Measurements from ENCODE around the gene IFT25. TPM values are rescaled to one million over a fixed set of nuclear protein-coding genes. Genes with fewer than 3 reads are reported as not detected.
A peak's percentile ranks its signal among the peaks of the same experiment; 100 is the strongest.
"Not testable (repeated sequence)": the region's sequence is repeated elsewhere in the genome, so short reads cannot be mapped to it uniquely, and the experiment has no call there.

IFT25 gene
- total and polyA plus RNA-seq, 2 donors from 2014 or later, result 29.9 to 36.7 TPM

DNA sequence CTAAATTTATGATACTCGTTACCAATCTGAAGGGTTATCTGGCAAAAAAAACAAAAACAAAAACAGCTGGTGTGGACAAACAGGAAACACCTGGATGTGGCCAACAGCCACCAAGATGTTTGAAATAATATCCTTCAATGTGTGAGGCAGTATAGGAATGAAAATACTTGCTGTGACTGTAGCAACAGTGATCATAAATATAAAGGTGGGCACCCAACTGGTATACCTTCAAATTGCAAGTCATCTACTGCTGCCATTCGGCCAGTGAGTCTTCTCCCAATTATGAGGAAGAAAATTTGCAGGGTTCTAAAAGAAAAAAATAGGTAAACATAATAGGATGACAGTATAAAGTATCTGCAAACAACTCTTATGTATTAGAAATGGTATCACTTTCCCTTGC lies 56.8 kb downstream of the IFT25 start:
- H3K36me3 ChIP-seq (ENCODE audit: control insufficient read depth in 2 of 3, insufficient read depth in 3 of 3, low read length in 3 of 3), result peaks cover 0 to 5% (median 2%) of the 10 kb centered on the region in 3 donors
- no peak for FAIRE-seq
- peak overlapping the region in 1 of 3 donors; percentile 88 for H3K9ac ChIP-seq (ENCODE audit: low read length in 3 of 3)
- intact Hi-C loops (cut with DNase I), result no loop called here
- H3K4me3 ChIP-seq (ENCODE audit: low read length in 3 of 3), result peak overlapping the region in 2 of 3 donors; percentile 89 to 96
- peaks cover 3 to 11% (median 6%) of the 10 kb centered on the region in 3 donors for H3K4me1 ChIP-seq (ENCODE audit: control insufficient read depth in 2 of 3, insufficient read depth in 2 of 3, low read depth in 1 of 3, low read length in 3 of 3)
- H3K9me3 ChIP-seq (ENCODE audit: control insufficient read depth in 2 of 3, insufficient read depth in 1 of 3, low read length in 3 of 3), result no peaks in the 10 kb centered on the region
- no peak overlapping the region for H3K27ac ChIP-seq (ENCODE audit: low read depth in 2 of 2, low read length in 2 of 2)
- TF ChIP-seq, protein P1, sequence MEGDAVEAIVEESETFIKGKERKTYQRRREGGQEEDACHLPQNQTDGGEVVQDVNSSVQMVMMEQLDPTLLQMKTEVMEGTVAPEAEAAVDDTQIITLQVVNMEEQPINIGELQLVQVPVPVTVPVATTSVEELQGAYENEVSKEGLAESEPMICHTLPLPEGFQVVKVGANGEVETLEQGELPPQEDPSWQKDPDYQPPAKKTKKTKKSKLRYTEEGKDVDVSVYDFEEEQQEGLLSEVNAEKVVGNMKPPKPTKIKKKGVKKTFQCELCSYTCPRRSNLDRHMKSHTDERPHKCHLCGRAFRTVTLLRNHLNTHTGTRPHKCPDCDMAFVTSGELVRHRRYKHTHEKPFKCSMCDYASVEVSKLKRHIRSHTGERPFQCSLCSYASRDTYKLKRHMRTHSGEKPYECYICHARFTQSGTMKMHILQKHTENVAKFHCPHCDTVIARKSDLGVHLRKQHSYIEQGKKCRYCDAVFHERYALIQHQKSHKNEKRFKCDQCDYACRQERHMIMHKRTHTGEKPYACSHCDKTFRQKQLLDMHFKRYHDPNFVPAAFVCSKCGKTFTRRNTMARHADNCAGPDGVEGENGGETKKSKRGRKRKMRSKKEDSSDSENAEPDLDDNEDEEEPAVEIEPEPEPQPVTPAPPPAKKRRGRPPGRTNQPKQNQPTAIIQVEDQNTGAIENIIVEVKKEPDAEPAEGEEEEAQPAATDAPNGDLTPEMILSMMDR (IDR thresholded peaks at IDR 0.05; ENCODE audit: borderline replicate concordance, extremely low read depth, insufficient read depth), result no peak
- no peak for DNase-seq
- H3K27me3 ChIP-seq (ENCODE audit: control insufficient read depth, insufficient read depth, low read length), result no peaks in the 10 kb centered on the region

DNA sequence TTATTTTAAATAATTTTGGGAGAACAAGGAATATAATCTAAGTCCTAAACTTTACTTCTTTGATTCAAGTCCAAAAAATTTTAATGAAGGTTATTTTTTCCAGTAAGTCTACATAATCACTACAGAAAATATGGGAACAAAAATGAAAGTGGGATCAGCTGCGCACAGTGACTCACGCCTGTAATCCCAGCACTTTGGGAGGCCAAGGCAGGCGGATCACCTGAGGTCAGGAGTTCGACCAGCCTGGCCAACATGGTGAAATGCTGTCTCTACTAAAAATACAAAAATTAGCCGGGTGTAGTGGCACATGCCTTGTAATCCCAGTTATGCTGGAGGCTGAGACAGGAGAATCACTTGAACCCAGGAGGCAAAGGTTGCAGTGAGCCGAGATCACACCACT lies 61.9 kb downstream of the IFT25 start:
- H3K4me3 ChIP-seq (ENCODE audit: low read length in 3 of 3); FAIRE-seq; H3K27me3 ChIP-seq (ENCODE audit: control insufficient read depth, insufficient read depth, low read length); DNase-seq; intact Hi-C loops (cut with DNase I); H3K9ac ChIP-seq (ENCODE audit: low read length in 3 of 3); H3K9me3 ChIP-seq (ENCODE audit: control insufficient read depth in 2 of 3, insufficient read depth in 1 of 3, low read length in 3 of 3); H3K4me1 ChIP-seq (ENCODE audit: control insufficient read depth in 2 of 3, insufficient read depth in 2 of 3, low read depth in 1 of 3, low read length in 3 of 3); H3K27ac ChIP-seq (ENCODE audit: low read depth in 2 of 2, low read length in 2 of 2): not testable (repeated sequence)
- H3K36me3 ChIP-seq (ENCODE audit: control insufficient read depth in 2 of 3, insufficient read depth in 3 of 3, low read length in 3 of 3), result peaks cover 0 to 11% (median 6%) of the 10 kb centered on the region in 3 donors

DNA sequence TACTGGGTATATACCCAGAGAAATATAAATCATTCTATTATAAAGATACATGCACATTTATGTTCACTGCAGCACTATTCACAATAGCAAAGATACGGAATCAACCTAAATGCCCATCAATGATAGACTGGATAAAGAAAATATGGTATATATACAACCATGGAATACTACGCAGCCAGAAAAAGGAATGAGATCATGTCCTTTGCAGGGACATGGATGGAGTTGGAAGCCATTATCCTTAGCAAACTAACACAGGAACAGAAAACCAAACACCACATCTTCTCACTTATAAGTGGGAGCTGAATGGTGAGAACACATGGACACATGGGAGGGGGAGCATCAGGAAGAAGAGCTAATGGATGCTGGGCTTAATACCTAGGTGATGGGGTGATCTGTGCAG lies 63.6 kb downstream of the IFT25 start:
- FAIRE-seq; H3K4me1 ChIP-seq (ENCODE audit: control insufficient read depth in 2 of 3, insufficient read depth in 2 of 3, low read depth in 1 of 3, low read length in 3 of 3); intact Hi-C loops (cut with DNase I); DNase-seq; H3K27ac ChIP-seq (ENCODE audit: low read depth in 2 of 2, low read length in 2 of 2); H3K9ac ChIP-seq (ENCODE audit: low read length in 3 of 3); H3K27me3 ChIP-seq (ENCODE audit: control insufficient read depth, insufficient read depth, low read length); H3K4me3 ChIP-seq (ENCODE audit: low read length in 3 of 3); H3K9me3 ChIP-seq (ENCODE audit: control insufficient read depth in 2 of 3, insufficient read depth in 1 of 3, low read length in 3 of 3): not testable (repeated sequence)
- H3K36me3 ChIP-seq (ENCODE audit: control insufficient read depth in 2 of 3, insufficient read depth in 3 of 3, low read length in 3 of 3), result peaks cover 4 to 19% (median 13%) of the 10 kb centered on the region in 3 donors

DNA sequence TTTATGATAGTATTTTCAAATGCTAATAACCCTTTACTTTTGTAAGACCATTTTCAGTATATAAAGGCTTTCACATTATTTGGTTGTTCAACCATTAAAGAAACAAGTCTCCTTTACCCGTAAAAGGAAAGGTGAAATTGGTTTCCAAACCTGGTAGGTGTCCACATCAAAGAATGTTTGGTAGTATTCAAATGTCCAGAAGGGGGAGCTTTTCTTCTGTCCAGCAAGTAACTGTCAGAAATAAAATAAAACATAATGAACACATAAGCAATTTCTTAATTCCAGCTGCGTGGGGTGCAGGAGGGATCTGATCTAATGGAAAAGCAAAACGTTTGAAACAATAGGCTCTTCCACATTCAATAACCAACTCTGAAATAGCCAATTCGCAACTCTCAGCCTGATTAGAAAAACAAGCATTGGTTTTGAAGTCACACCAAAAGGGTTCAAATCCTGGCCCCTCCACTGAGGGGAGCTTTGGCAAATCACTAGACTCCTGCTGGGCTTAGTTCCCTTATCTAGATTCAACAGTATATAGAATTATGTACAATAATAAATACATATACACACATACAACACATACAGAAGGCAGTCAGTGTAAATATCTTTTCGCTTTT lies 66.9 kb downstream of the IFT25 start:
- Histone ChIP-seq H3K9ac (ENCODE audit: low read length in 3 of 3) (no peak overlapping the region), H3K4me1 (ENCODE audit: control insufficient read depth in 2 of 3, insufficient read depth in 2 of 3, low read depth in 1 of 3, low read length in 3 of 3) (no peaks in the 10 kb centered on the region), H3K4me3 (ENCODE audit: low read length in 3 of 3) (no peak overlapping the region), H3K9me3 (ENCODE audit: control insufficient read depth in 2 of 3, insufficient read depth in 1 of 3, low read length in 3 of 3) (no peaks in the 10 kb centered on the region), H3K36me3 (ENCODE audit: control insufficient read depth in 2 of 3, insufficient read depth in 3 of 3, low read length in 3 of 3) (peaks cover 4 to 29% (median 23%) of the 10 kb centered on the region in 3 donors), H3K27me3 (ENCODE audit: control insufficient read depth, insufficient read depth, low read length) (no peaks in the 10 kb centered on the region), H3K27ac (ENCODE audit: low read depth in 2 of 2, low read length in 2 of 2) (no peak overlapping the region)
- DNase-seq, result peak in 2 of 5 donors; percentile 51 to 64
- TF ChIP-seq, protein P1 (IDR thresholded peaks at IDR 0.05; ENCODE audit: borderline replicate concordance, extremely low read depth, insufficient read depth), result peak; percentile 55
- intact Hi-C loops (cut with DNase I), result no loop called here
- peak; percentile 39 for FAIRE-seq

DNA sequence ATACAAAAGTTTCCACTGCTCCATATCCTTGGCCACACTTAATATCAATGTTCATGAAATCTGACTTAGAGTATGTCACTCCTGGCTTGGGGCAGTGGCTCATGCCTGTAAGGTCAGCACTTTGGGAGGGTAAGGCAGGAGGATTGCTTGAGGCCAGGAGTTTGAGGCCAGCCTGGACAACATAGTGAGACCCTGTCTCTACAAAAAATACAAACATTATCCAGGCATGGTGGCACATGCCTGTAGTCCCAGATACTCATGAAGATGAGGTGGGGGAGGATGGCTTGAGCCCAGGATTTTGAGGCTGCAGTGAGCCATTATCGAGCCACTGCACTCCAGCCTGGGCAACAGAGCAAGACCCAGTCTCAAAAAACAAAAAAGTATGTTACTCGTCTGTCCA lies 70.3 kb downstream of the IFT25 start:
- H3K4me3 ChIP-seq (ENCODE audit: low read length in 3 of 3); H3K27me3 ChIP-seq (ENCODE audit: control insufficient read depth, insufficient read depth, low read length); DNase-seq; FAIRE-seq; H3K9ac ChIP-seq (ENCODE audit: low read length in 3 of 3); H3K27ac ChIP-seq (ENCODE audit: low read depth in 2 of 2, low read length in 2 of 2); H3K4me1 ChIP-seq (ENCODE audit: control insufficient read depth in 2 of 3, insufficient read depth in 2 of 3, low read depth in 1 of 3, low read length in 3 of 3); intact Hi-C loops (cut with DNase I); H3K9me3 ChIP-seq (ENCODE audit: control insufficient read depth in 2 of 3, insufficient read depth in 1 of 3, low read length in 3 of 3): not testable (repeated sequence)
- H3K36me3 ChIP-seq (ENCODE audit: control insufficient read depth in 2 of 3, insufficient read depth in 3 of 3, low read length in 3 of 3), result peaks cover 4 to 29% (median 28%) of the 10 kb centered on the region in 3 donors

Data from kidney (tissue), 14 donors.